SIG-M5 (cell line): ENCODE results near the gene ITPR2.
"Not testable (repeated sequence)": the region's sequence is repeated elsewhere in the genome, so short reads cannot be mapped to it uniquely, and the experiment has no call there.

Source experiments
- DNase-seq: peaks from one replicate; lab custom pipeline; 2025; lab: John Stamatoyannopoulos, UW

The ITPR2 gene

DNA sequence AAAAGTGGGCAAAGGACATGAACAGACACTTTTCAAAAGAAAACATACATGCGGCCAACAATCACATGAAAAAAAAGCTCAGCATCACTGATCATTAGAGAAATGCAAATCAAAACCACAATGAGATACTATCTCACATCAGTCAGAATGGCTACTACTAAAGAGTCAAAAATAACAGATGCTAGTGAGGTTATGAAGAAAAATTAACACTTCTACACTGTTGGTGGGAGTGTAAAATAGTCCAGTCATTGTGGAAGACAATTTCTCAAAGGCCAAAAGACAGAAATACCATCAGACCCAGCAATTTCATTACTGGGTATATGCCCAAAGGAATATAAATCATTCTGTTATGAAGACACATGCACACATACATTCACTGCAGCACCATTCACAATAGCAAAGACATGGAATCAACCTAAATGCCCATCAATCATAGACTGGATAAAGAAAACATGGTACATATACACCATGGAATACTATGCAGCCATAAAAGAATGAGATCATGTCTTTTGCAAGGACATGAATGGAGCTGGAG lies 103.8 kb downstream of the ITPR2 start:
- not testable (repeated sequence) for DNase-seq

GRCh38 chr12:26728205-26729050 lies 104.6 kb downstream of the ITPR2 start:
- no peak for DNase-seq

DNA sequence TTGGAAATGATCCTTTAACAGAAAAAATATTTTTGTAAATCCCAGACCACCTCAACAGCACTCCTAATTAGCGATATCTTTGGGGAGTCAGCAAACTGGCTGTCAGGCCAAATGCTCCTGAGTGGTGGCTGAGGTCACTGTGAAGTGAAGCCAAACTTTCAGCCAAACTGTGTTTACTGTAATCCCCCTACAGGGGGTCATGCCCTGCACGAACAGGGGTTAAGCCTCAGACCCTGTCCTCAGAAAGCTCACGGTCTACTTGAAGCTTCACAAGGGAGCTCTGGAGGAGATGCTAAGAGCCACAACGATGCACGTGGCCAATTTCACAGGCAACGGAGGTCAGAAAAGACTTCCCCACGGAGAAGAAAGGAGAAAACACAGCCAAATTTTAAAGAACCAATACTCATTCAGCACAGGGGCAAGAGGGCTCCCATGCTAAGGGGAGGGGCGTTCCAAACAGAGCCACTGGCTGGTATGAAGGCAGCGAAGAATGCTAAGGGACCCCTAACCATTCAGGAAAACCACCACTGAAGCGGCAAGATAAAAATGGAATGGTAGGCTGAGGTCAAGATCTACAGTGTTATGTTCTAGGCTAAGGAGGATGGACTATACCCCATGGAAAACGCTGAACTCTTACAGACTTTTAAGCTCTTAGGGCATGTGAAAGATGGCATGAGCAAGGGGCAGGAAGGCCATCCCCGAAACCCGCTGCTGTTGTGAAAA lies 105.4 kb downstream of the ITPR2 start:
- DNase-seq, result no peak

DNA sequence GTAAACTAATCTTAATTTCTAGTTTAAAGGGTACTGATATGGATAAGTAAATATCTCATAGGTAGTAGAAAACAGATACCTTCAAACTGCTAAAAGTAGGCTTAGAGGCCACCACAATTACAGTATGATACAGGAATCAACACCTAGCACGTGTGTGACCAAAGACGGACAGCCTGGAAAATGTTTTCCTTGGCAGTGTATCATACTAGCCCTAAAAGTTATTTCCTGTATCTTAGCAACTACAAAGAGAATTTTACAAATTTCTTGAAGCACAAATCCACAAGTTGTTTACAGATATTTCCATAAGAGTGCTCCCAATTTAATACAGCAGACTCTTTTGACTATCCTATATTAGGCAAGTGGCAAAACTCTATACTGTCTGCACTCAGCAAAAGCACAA lies 106.0 kb downstream of the ITPR2 start:
- DNase-seq, result no peak

GRCh38 chr12:26725276-26725916 lies 107.6 kb downstream of the ITPR2 start:
- DNase-seq, result no peak

- DNase-seq, result no peak
Observed at GRCh38 chr12:26724309-26724702, 108.7 kb downstream of the ITPR2 start.

- DNase-seq, result no peak
Observed at GRCh38 chr12:26723379-26724308, 109.3 kb downstream of the ITPR2 start.

DNA sequence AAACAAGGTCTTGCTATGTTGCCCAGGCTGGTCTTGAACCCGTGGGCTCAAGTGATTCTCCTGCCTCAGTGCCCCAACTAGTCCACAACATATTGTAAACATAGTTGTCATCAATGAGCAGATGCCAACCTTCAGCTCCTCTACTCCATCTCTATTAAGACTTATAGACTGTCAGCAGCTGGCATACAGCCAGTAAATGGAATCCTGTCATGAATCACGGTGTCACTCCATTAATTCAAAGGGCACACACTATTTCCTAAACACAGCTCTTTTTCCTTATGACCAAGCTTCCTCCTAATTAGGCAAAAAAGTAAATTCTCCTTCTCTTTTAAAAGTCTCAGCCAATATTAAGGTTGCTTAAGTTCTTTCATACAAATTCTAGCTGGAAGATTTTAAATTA lies 111.2 kb downstream of the ITPR2 start:
- DNase-seq, result no peak

DNA sequence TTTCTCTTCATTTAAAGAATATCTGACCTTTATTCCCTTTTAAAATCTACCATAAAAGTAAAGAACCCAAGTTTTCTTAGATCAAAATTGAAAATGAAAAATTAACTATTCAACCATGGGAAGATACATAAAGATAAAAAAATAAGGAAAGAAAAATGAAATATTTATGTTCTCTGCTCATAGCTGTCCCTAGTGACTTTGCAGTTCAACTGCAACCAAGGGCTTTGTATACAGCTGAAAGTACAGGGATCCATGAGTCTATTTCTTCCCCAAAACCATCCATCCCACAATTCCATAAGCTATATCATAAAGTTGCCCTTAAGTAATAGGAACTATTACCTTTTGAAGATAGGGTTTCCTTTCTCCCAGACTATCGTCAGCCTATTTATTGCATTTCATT lies 113.1 kb downstream of the ITPR2 start:
- DNase-seq, result no peak

DNA sequence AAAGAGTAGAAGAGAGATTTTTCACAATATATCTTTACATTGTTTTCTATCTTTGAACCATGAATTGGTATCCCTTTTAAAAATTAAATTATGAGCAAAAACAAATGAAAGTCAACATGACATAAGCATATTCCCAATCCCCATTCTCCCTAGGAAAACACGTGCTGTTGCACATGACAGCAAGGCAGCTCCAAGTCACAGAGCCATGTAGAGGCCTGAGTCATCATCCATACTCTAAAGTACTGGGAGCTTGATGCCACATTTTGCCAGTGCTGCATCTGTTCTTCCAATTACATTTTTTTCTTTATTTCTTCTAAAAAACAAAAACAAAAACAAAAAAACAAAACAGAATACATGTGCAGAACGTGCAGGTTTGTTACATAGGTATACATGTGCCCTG lies 115.2 kb downstream of the ITPR2 start:
- DNase-seq, result no peak

DNA sequence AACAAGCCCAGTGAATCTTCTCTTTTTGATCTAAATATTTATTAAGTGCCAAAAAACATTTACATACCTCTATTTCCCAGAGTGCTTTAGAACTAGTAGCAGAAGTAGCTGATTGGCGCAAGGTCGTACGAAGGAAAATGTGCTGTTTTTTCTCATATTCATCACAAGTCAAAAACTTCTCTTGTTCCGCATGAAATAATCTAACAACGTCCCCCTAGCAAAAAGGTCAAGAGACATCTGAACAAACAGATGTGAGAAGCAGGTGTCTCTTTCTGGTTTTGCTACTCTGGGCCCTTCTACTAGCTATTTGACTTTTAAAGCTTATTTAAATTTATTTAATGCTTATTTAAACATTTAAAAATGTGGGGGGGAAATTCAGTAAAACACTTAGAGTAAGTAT lies 117.8 kb downstream of the ITPR2 start:
- DNase-seq, result no peak

GRCh38 chr12:26713885-26714383 lies 119.1 kb downstream of the ITPR2 start:
- no peak for DNase-seq

- no peak for DNase-seq
Observed at GRCh38 chr12:26712892-26713291, 120.1 kb downstream of the ITPR2 start.

DNA sequence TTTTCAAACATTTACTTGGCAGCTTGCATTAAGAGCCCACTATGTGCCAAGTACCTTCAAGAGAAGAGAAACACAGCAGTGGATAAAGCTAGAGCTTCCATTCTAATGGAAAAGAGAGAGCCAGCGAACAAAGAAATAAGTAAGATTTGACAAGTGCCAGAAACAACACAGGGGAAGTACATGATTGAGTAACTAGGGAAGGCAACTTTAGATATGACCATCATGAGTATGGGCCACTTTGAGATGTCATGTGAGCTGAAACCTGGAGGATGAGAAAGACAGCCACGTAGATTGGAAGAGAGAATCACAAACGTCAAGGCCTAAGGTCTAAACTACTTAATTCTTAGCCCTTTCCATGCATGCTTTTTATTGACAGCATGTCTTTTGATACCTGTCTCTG lies 121.4 kb downstream of the ITPR2 start:
- DNase-seq, result no peak

- DNase-seq, result no peak
Observed at GRCh38 chr12:26711072-26711471, 121.9 kb downstream of the ITPR2 start.

- no peak for DNase-seq
Observed at GRCh38 chr12:26705851-26706250, 127.1 kb downstream of the ITPR2 start.

DNA sequence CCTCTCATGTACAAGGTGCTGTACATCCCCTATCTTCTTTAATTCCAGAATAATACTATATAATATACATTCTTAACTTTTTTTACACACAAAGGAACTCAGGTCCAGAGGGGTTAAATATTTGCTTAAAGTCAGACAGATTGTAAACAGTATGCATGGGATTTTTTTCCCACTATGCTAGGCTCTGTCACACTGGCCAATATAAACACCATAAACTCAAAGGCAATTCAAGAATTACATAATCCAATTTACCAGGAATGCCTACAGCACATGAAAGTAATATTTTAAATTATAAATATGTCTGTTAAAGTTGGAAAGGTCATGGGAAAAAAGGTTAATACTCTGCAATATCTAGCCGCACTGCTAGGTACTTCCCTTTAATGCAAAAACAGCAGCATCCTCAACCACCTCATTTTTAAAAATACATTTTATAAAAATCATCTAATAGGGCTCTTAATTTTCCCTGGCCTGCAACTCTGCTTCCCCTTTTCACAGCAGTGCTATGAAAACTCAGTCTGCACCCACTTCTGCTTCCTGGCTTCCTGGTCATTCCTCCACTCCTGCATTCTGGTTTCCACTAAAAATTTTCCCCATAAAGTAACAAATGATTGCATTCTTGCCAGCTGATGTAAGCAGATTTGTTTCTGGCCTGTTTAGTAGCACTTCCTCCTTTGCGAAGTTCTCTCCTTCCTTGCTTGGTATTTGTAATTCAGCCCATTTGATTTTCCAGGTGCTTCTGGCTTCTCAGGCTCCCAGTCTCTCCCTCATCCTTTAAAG lies 128.1 kb downstream of the ITPR2 start:
- no peak for DNase-seq

- no peak for DNase-seq
Observed at GRCh38 chr12:26704214-26704613, 128.8 kb downstream of the ITPR2 start.

- DNase-seq, result no peak
Observed at GRCh38 chr12:26702741-26703140, 130.3 kb downstream of the ITPR2 start.

DNA sequence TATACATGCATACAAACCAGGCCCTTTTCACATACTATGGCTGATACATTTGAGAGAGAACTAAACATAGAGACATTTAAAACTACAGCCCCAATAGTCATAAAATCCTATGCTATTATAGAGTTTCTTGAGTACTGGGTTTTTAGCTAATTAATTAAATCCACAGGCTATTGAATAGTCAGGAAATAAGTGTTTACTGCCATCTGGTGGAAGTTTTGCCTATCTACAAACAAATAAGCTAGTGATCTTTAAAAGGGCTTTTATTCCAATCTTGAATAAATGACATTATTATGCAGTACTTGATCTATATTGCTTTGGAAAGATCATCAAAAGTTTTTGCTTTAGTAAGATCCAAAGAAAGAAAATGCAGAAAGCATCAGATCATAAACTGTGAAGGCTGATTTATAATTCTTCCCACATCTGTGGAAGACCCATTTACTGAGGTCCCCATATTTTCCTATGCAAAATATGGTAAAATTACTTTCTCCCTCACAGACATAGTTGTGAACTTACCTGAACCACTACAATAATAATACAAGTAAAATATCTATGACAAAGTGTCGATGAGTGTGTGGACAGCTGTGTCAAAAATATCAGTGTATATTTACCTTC lies 131.3 kb downstream of the ITPR2 start:
- no peak for DNase-seq
